Hepatocyte (in vitro differentiated cells): ENCODE results near the gene CD52. TPM values are rescaled to one million over a fixed set of nuclear protein-coding genes. Genes with fewer than 3 reads are reported as not detected.

Source experiments
- DNase-seq: peaks from one replicate; pipeline ENCODE4 v3.0.0-alpha.2; 2016; ENCODE audit warnings: low spot score
- H2AFZ ChIP-seq: fragments of 200-600 bp; sonication (generic); 2 replicates; pipeline ENCODE4 v1.6.0; 2016; ENCODE audit warnings: antibody characterized with exemption, mild to moderate bottlenecking
- H3K27ac ChIP-seq: fragments of 200-600 bp; sonication (generic); 2 replicates; pipeline ENCODE4 v1.5.1; 2016; ENCODE audit warnings: mild to moderate bottlenecking
- H3K27me3 ChIP-seq: fragments of 200-600 bp; sonication (generic); 2 replicates; pipeline ENCODE4 v1.6.1; 2016
- H3K36me3 ChIP-seq: fragments of 200-600 bp; sonication (generic); replicated peaks from 2 replicates; pipeline ENCODE4 v1.5.1; 2016; ENCODE audit warnings: low read depth; ENCODE audit not compliant: insufficient read depth
- H3K4me1 ChIP-seq: fragments of 200-600 bp; sonication (generic); 2 replicates; pipeline ENCODE4 v1.5.1; 2016; ENCODE audit warnings: mild to moderate bottlenecking, moderate library complexity; ENCODE audit not compliant: insufficient read depth
- H3K4me2 ChIP-seq: fragments of 200-600 bp; sonication (generic); 2 replicates; pipeline ENCODE4 v1.6.0; 2016
- H3K4me3 ChIP-seq: fragments of 200-600 bp; sonication (generic); 2 replicates; pipeline ENCODE4 v1.5.1; 2016; ENCODE audit warnings: mild to moderate bottlenecking
- H3K79me2 ChIP-seq: fragments of 200-600 bp; sonication (generic); 2 replicates; pipeline ENCODE4 v1.6.0; 2017; ENCODE audit warnings: mild to moderate bottlenecking
- H3K9me2 ChIP-seq: fragments of 200-600 bp; sonication (generic); replicated peaks from 2 replicates; pipeline ENCODE4 v1.6.0; 2017; ENCODE audit warnings: mild to moderate bottlenecking; ENCODE audit not compliant: insufficient read depth
- H3K9me3 ChIP-seq: fragments of 200-600 bp; sonication (generic); 2 replicates; pipeline ENCODE4 v1.5.1; 2016; ENCODE audit warnings: low read depth, mild to moderate bottlenecking
- H4K20me1 ChIP-seq: fragments of 200-600 bp; sonication (generic); 2 replicates; pipeline ENCODE4 v1.6.0; 2016; ENCODE audit warnings: mild to moderate bottlenecking; ENCODE audit not compliant: insufficient read depth, poor library complexity, severe bottlenecking
- CTCF ChIP-seq: fragments of 200-600 bp; sonication (generic); IDR thresholded peaks from 2 replicates; pipeline ENCODE4 v1.5.1; 2016; ENCODE audit warnings: antibody characterized with exemption, mild to moderate bottlenecking; ENCODE audit not compliant: poor library complexity
- EZH2 ChIP-seq: fragments of 200-600 bp; sonication (generic); IDR thresholded peaks from 2 replicates; pipeline ENCODE4 v1.6.1; 2016; ENCODE audit warnings: antibody characterized with exemption, mild to moderate bottlenecking, borderline replicate concordance
- EZH2phosphoT487 ChIP-seq: fragments of 200-600 bp; sonication (generic); IDR thresholded peaks from one replicate; pipeline ENCODE4 v1.6.1; 2018; ENCODE audit warnings: antibody characterized with exemption, mild to moderate bottlenecking, low read depth, moderate library complexity; ENCODE audit not compliant: unreplicated experiment, severe bottlenecking
- WGBS: methylation state at CpG from one replicate; pipeline ENCODE4 v1.1.6; 2016; ENCODE audit warnings: low lambda C conversion rate; ENCODE audit errors: missing lambda C conversion rate; 5-methylcytosine and 5-hydroxymethylcytosine counted together
- polyA plus RNA-seq: library from polyadenylated mRNA; unstranded; fragments of >200 nt; fragmentation: Nextera tagmentation; extraction: Ambion mirVana; gene quantifications from 2 replicates; pipeline ENCODE4 v1.2.1, GENCODE V29; 2016
- total RNA-seq: library from RNA; depleted of rRNA; stranded (reverse); fragments of >200 nt; gene quantifications from 2 replicates; pipeline ENCODE4 v1.2.3, GENCODE V29; 2014

The CD52 gene
- total and polyA plus RNA-seq, 2 experiments from 2014 or later, result 3.9 to 8.1 TPM

- Histone ChIP-seq H3K9me3 (no peaks in the 10 kb centered on the region), H3K4me3 (no peak overlapping the region), H3K4me2 (no peak overlapping the region), H3K36me3 (no peaks in the 10 kb centered on the region), H3K27me3 (no peaks in the 10 kb centered on the region), H3K4me1 (no peaks in the 10 kb centered on the region), H3K79me2 (no peaks in the 10 kb centered on the region), H3K27ac (no peak overlapping the region), H4K20me1 (no peaks in the 10 kb centered on the region), H3K9me2 (no peaks in the 10 kb centered on the region), H2AFZ (no peak overlapping the region)
- TF ChIP-seq CTCF, result no peak
- no peak for TF ChIP-seq EZH2
- TF ChIP-seq EZH2phosphoT487, result no peak
- DNase-seq, result no peak
- 86% methylated on average over 5 of the region's 5 CpGs for WGBS
These were observed 3.3 kb upstream of the CD52 start for GRCh38 chr1:26314501-26314900.

- no peak overlapping the region for H3K4me3 ChIP-seq
- H3K79me2 ChIP-seq, result no peaks in the 10 kb centered on the region
- no peaks in the 10 kb centered on the region for H3K36me3 ChIP-seq
- no peaks in the 10 kb centered on the region for H3K9me3 ChIP-seq
- no peak for DNase-seq
- no peaks in the 10 kb centered on the region for H3K27me3 ChIP-seq
- H3K27ac ChIP-seq, result no peak overlapping the region
- no peaks in the 10 kb centered on the region for H3K4me1 ChIP-seq
- no peak for TF ChIP-seq EZH2
- no peak for TF ChIP-seq CTCF
- TF ChIP-seq EZH2phosphoT487, result no peak
- no peaks in the 10 kb centered on the region for H3K9me2 ChIP-seq
- WGBS, result 84% methylated on average over 8 of the region's 8 CpGs
- no peaks in the 10 kb centered on the region for H4K20me1 ChIP-seq
- no peak overlapping the region for H3K4me2 ChIP-seq
- no peak overlapping the region for H2AFZ ChIP-seq
These were observed 1.6 kb upstream of the CD52 start for GRCh38 chr1:26315874-26316850.

GRCh38 chr1:26317146-26317545, 612 bp upstream of the CD52 start:
- WGBS, result 88% methylated on average over 2 of the region's 2 CpGs
- Histone ChIP-seq H3K4me2 (no peak overlapping the region), H3K27ac (no peak overlapping the region)

GRCh38 chr1:26318338-26319064, 743 bp downstream of the CD52 start:
- no peaks in the 10 kb centered on the region for H3K36me3 ChIP-seq
- no peak overlapping the region for H3K4me2 ChIP-seq
- H3K4me3 ChIP-seq, result no peak overlapping the region
- no peak overlapping the region for H3K27ac ChIP-seq
- no peak for TF ChIP-seq EZH2
- TF ChIP-seq EZH2phosphoT487, result no peak
- no peak for TF ChIP-seq CTCF
- WGBS, result 92% methylated on average over 9 of the region's 9 CpGs
- no peaks in the 10 kb centered on the region for H3K4me1 ChIP-seq
- DNase-seq, result no peak
- no peaks in the 10 kb centered on the region for H4K20me1 ChIP-seq
- H3K9me3 ChIP-seq, result no peaks in the 10 kb centered on the region
- no peak overlapping the region for H2AFZ ChIP-seq
- H3K27me3 ChIP-seq, result no peaks in the 10 kb centered on the region
- no peaks in the 10 kb centered on the region for H3K79me2 ChIP-seq
- no peaks in the 10 kb centered on the region for H3K9me2 ChIP-seq

More at GRCh38 chr1:26317146-26317545, 612 bp upstream of the CD52 start:
- Histone ChIP-seq H3K27me3 (no peaks in the 10 kb centered on the region), H3K4me3 (no peak overlapping the region), H4K20me1 (no peaks in the 10 kb centered on the region), H3K79me2 (no peaks in the 10 kb centered on the region), H3K36me3 (no peaks in the 10 kb centered on the region), H2AFZ (no peak overlapping the region), H3K4me1 (no peaks in the 10 kb centered on the region), H3K9me2 (no peaks in the 10 kb centered on the region), H3K9me3 (no peaks in the 10 kb centered on the region)
- no peak for DNase-seq
- TF ChIP-seq EZH2, result no peak
